Cardiac fibroblast (primary cell): ENCODE data around the gene PARVB.

Experiments used
- DNase-seq, 2 donors: peaks; one replicate each; pipeline versions ENCODE4 v3.0.0 to v3.0.0-alpha.2; 2010; ENCODE audit warnings: low read depth in 2 of 2
- H3K4me3 ChIP-seq, 2 donors: replicated peaks in 1 of 2; 1 replicate in 1 of 2; 2 replicates in 1 of 2; pipeline ENCODE4 v1.5.1; 2011; ENCODE audit warnings: low read depth in 2 of 2, low read length in 2 of 2, mild to moderate bottlenecking in 2 of 2, moderate library complexity in 1 of 2
- TF ChIP-seq, protein P1 (sequence below): IDR thresholded peaks from one replicate; pipeline ENCODE4 v1.5.1; 2011; ENCODE audit warnings: low read depth, mild to moderate bottlenecking, low read length, inconsistent platforms

The PARVB gene

DNA sequence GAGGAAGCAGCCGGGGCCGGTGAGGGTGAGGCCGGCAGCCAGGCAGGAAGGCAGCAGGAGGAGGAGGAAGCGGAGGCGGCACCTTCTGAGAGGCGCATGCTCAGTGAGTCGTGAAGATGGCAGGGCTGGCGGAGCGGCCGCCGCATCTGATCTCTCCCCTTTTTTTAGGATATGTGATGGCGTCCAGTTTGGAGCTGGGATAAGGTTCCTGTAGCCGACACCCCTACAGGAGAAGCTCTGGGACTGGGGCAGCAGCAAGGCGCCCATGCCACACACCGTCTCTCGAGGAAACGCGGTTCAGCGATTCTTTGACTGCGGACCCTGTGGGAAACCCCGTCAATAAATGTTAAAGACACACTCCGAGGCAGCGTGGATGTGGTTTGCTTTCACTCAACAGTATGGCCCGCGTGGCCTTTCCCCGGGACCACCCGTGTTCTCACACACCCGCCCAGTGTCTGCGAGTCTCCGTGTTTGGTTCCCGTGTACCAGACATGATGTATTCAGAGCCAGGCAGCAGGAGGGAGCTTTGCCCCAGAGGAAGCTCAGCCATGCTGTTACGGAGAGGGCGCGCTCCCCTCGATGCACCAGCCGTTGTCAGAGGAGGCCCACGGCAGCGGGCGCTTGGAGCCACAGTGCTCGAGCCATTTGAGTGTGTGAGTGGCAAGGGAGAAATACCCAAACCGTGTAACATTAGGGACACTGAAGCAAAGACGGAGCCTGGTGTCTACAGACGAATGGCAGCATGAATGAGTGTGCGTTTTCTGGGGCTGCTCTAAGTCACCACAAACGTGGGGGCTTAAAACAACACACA, 27.7 kb upstream of the PARVB start:
- DNase-seq: no peak
- TF ChIP-seq, protein P1, sequence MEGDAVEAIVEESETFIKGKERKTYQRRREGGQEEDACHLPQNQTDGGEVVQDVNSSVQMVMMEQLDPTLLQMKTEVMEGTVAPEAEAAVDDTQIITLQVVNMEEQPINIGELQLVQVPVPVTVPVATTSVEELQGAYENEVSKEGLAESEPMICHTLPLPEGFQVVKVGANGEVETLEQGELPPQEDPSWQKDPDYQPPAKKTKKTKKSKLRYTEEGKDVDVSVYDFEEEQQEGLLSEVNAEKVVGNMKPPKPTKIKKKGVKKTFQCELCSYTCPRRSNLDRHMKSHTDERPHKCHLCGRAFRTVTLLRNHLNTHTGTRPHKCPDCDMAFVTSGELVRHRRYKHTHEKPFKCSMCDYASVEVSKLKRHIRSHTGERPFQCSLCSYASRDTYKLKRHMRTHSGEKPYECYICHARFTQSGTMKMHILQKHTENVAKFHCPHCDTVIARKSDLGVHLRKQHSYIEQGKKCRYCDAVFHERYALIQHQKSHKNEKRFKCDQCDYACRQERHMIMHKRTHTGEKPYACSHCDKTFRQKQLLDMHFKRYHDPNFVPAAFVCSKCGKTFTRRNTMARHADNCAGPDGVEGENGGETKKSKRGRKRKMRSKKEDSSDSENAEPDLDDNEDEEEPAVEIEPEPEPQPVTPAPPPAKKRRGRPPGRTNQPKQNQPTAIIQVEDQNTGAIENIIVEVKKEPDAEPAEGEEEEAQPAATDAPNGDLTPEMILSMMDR: no peak
- H3K4me3 ChIP-seq: no peak overlapping the region

DNA sequence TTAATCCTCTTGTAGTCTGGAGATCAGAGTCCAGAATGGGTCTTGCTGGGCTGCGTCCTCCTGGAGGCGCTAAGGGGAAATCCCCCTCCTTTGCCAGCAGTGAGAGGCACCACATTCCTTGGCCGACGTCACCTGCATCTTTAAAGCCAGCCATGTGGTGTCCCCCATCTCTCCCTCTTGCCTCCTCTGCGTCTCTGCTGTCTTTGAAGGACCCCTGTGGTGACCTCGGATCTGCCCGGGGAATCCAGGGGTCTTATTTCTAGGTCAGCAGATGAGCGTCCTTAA, 27.2 kb upstream of the PARVB start:
- no peak overlapping the region for H3K4me3 ChIP-seq
- TF ChIP-seq, protein P1: no peak
- DNase-seq: no peak

DNA sequence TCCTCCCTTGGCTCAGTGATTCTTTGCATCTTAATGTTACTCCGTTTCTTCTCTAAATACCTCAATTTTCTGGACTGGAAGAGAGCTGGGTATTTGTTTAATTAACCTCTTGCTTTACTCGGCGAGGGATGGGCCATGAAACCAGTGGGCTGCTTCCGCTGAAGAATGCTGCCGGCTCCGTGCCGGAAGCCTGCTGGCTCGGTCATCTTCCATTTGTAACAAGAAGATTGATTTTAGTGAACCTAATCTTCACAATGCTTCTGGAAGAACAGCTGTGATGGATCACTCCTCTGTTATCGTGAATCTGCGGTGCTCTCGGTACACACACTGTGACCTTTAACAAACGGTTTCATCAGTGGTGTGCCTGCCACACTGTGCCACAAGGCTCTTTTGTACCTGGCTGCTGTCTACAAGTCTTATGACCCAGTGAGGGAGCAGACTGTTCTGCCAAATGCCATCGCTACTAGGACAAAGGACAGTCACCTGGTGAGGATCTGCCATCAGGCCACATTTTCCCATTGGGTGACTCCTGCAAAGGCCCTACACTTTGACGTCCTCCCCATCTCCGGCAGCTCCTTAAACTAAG, 25.3 kb upstream of the PARVB start:
- TF ChIP-seq, protein P1: no peak

DNA sequence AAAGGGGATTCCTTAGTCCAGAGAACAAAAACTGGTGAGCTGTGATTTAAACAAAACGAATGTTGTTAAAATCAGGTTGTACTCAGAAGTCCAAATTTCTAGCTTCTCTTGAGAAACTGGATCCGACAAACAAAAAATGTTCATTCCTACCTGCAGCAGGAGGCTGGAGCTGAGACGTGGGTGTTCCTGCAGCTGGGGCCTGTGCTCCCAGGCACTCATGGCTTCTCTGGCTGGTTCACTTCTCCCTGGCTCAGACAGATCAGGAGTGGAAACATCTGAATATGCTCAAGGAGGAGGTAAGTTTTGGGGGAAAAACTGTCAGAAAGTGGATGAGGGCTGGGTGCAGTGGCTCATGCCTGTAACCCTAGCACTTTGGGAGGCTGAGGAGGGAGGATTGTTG, 24.7 kb upstream of the PARVB start:
- TF ChIP-seq, protein P1: no peak
- no peak for DNase-seq
- H3K4me3 ChIP-seq: no peak overlapping the region

More for the DNA sequence above, 25.3 kb upstream of the PARVB start:
- no peak for DNase-seq
- no peak overlapping the region for H3K4me3 ChIP-seq

DNA sequence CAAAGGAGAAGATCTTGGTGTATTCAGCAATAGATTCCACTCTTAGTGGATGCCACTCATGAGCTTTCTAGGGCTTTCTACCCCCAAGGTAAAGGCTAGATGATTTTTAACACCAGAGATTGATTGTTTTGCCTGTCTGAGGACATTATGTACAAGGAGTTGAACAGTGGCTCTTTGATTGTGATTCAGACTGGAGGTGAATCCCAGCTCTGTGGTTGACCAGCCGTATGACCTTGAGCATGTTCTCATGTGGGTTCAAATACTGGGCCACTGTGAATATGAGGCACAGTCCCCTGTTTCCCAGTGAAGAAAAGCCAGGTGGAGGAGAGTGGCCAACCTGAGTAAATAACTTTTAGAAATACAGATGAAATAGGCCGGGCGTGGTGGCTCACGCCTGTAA, 24.0 kb upstream of the PARVB start:
- no peak overlapping the region for H3K4me3 ChIP-seq
- TF ChIP-seq, protein P1: no peak
- DNase-seq: no peak

DNA sequence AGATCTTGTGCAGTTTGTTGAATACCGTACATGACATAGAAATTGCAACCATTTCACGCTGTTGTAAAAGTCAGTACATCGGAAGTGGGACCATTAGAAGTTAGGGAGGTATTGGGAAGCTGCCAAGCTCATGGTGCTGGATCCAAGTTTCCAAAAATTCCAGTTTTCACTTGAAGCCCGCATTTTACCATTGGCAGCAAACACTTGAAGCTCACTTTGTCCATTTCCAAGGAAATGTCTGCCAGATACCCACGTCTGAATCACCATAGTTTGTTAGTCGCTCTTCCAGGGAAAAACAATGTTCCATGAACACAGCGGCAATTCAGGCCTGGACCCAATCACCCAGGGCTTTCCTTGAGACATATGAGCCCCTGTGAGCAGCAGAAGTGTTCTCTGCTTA, 22.6 kb upstream of the PARVB start:
- H3K4me3 ChIP-seq: no peak overlapping the region
- DNase-seq: no peak
- TF ChIP-seq, protein P1: no peak

DNA sequence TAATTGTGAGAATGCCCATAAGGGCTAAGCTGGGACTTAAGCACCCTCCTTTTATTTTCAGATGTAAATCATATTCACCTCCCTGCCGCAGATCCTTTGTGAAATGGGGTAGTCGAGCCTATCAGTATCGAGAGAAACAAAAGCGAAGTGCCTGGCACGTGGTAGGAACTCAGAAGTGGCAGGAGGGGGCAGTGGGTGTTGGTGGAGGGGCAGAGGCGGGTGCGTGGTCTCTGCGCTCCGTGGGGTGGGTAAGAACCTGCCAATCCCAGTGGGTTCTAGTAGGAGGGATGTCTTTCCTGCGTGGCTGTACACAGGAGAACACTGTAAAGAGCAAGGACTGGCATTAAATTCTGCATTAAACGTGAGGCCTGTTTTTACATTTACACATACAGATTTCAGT, 21.8 kb upstream of the PARVB start:
- DNase-seq: no peak
- no peak overlapping the region for H3K4me3 ChIP-seq
- TF ChIP-seq, protein P1: no peak
